Body of pancreas (tissue), 4 donors: ENCODE data around the gene RFXANK.

Source experiments
- CTCF ChIP-seq, 7 experiments: fragments of 450-650 bp in 4 of 7; fragments of 200-600 bp in 3 of 7; sonication (generic) in 3 of 7; IDR thresholded peaks; one replicate each; pipeline ENCODE4 v1.5.1; 2016 to 2019; ENCODE audit warnings: antibody characterized with exemption in 7 of 7
- POLR2A ChIP-seq, 3 donors: fragments of 450-650 bp; IDR thresholded peaks; one replicate each; pipeline ENCODE4 v1.6.1; 2016; ENCODE audit warnings: antibody characterized with exemption in 3 of 3, mild to moderate bottlenecking in 2 of 3

- TF ChIP-seq CTCF (IDR thresholded peaks at IDR 0.05) (no peak), POLR2A (IDR thresholded peaks at IDR 0.05) (no peak)
Measured at GRCh38 chr19:19169236-19170052, 22.6 kb upstream of the RFXANK start.
